ENCODE measurements around the gene ASB7. TPM values are rescaled to one million over a fixed set of nuclear protein-coding genes. Genes with fewer than 3 reads are reported as not detected.
"Not testable (repeated sequence)": the region's sequence is repeated elsewhere in the genome, so short reads cannot be mapped to it uniquely, and the experiment has no call there.

The ASB7 gene
- 11.4 and 12.6 TPM in 2 replicates for total RNA-seq (2014; rRNA removed; shearing (Covaris generic))

DNA sequence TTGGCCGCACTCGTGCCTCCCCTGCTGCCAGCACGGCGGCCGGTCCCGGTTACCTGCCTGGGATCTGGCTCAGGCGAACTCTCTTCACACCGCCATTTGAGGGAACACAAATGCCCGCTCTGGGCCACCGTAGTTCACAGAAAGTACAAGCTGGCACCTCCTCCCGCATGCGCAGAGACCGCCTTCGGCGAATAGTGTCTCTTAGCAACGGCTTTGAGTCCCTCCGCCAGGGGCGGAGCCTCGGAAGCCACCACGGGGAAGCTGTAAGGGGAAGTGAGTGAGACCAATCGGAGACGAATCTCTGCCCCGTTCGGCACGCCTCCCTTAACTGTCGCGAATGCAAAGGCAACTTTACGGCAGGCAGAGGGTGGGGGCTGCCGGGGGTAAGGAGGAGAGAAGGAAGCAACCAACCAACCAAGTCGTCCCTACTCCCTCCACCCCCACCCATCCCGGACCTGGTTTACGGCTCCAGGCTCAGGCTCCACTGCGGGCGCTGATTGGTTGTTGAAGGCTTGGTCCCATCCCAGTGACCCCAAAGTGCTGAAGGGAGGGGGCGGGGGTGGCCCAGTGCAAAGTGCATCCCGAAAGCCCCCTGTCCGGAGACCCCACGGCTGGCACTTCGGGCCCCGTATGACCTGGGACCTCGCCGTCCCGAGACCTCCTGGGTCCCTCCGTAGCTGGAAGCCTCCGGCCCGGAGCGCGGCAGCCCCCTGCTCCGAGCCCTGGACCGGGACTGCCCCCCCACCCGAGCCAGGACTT, at the start of gene ASB7, which contains the start of gene LINS1:
Gene ASB7, plus strand, starts transcription at position 526 of the 759 bp plus-strand sequence. CDS start 9,628 bp downstream, outside the sequence.
Gene LINS1, minus strand, starts transcription at position 121 of the 759 bp plus-strand sequence. CDS start 21,342 bp downstream, outside the sequence.
- peak; percentile 99 for DNase-seq (ENCODE audit: low spot score)

- no peak for DNase-seq (ENCODE audit: low spot score)
Observed at GRCh38 chr15:100553468-100553867, 48.9 kb upstream of the ASB7 start.

GRCh38 chr15:100558771-100559254, 43.6 kb upstream of the ASB7 start:
- no peak for DNase-seq (ENCODE audit: low spot score)

GRCh38 chr15:100559330-100559729, 43.1 kb upstream of the ASB7 start:
- no peak for DNase-seq (ENCODE audit: low spot score)

DNA sequence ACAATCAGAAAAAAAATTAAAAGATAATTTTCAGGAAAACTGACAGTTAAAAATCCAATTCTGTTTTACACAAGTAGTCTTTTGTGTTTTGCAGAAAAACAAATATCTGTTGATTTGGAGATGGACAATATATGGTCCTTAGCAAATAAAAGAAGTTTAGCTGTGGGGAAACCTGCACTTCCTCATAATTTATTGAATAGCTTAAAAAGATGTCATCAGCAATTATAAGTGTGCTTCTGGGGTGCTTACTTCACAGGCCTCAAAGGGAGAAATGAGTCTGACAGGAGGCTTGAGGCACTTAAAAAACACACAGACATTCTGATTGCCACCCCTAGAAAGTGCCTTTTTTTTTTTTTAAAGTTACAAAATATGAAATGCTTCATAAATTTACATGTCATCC, 42.1 kb upstream of the ASB7 start:
- DNase-seq (ENCODE audit: low spot score): no peak

DNA sequence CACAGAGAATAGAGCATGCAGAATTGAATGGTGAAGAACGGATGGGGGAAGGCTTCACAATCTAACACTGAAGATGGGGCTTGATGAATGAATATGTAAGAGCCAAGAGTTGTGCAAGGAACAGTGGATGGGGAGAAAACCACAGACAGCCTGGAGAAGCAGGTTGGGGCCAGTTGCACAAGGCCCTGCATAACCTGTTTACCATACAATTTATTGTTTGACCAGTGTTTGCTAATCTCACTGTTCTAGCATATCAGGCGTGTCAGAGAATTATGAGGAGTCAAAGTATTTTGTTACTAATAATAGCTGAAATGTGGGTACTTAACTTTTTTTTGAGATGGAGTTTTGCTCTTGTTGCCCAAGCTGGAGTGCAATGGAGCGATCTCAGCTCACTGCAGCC, 36.8 kb upstream of the ASB7 start:
- no peak for DNase-seq (ENCODE audit: low spot score)

- DNase-seq (ENCODE audit: low spot score): no peak
Observed at GRCh38 chr15:100566850-100567628, 35.4 kb upstream of the ASB7 start.

GRCh38 chr15:100569391-100569790, 33.0 kb upstream of the ASB7 start:
- DNase-seq (ENCODE audit: low spot score): no peak

GRCh38 chr15:100570275-100570674, 32.1 kb upstream of the ASB7 start:
- no peak for DNase-seq (ENCODE audit: low spot score)

DNA sequence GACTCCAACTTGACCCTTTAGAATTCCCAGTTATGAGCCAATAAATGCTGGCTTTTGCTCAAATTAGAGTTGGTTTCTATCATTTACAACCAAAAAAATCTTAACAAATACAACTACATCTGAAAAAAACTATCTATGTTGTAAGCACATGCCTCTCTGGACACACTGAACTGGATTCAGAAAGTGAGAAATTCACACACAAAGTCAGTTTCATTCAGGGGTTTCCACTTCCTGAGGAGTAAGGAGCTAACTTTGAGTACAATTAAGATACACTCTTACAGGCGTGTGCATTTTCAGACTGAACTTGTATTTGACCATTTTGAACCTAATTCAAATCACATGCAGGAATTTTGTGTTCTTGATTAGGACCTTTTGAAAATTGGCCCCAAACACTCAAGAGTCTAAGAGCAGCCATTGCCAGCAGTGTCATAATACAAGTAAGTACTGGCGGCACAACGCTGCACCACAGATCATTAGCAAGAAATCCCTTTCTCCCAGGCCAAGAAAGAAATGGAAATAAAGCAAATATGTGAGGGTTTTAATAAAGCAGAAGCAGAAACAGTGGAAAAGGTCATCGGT, 31.6 kb upstream of the ASB7 start:
- DNase-seq (ENCODE audit: low spot score): no peak

DNA sequence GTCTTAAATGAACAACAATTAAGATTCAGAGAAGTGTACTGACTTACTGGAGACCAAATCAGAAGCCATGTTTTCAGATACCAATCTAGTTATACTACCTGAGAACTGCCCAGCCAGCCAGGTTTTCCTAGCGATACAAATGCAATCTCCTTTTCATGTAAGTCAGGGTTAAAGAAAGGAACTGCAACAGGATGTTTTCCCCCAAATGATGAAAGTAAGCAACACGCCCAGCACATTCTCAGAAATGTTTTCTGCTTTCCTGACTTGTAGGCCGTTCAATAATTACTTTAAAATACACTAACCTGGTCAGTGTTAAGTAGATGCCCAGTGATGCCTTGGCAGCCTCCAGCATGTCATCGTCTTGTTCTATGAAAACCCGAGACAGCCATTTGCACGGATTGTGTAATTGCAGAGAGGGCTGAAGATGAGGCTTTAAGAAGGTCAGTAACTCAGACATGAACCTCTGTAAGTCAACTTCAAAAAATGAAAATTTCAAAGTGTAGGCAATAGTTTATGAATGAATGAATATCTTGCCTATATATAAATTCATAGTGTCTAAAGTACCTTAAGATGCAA, 30.7 kb upstream of the ASB7 start:
- DNase-seq (ENCODE audit: low spot score): no peak

GRCh38 chr15:100572362-100572983, 29.9 kb upstream of the ASB7 start:
- no peak for DNase-seq (ENCODE audit: low spot score)

DNA sequence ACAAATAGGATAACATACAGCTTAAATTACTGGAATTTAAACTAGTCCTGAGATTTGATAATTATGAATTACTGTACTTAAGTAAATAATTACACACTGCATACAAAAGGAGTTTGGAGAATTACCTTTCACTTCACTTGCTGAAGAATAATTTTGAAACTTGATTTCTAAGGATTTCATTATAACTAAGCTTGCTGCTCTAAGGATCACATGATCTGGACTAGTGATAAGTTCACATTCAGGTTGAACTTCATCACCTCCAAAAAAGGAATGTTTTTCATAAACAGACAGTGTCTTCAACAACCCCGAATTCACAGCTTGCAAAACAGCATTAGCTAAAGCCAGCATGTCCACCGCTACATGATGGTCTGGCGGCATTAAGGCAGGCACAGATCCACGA, 28.9 kb upstream of the ASB7 start:
- no peak for DNase-seq (ENCODE audit: low spot score)

- DNase-seq (ENCODE audit: low spot score): no peak
Observed at GRCh38 chr15:100580414-100580813, 22.0 kb upstream of the ASB7 start.

GRCh38 chr15:100588638-100589242, 13.6 kb upstream of the ASB7 start:
- DNase-seq (ENCODE audit: low spot score): no peak

- DNase-seq (ENCODE audit: low spot score): not testable (repeated sequence)
Observed at GRCh38 chr15:100591163-100591562, 11.2 kb upstream of the ASB7 start.

- DNase-seq (ENCODE audit: low spot score): no peak
Observed at GRCh38 chr15:100591835-100592234, 10.6 kb upstream of the ASB7 start.

DNA sequence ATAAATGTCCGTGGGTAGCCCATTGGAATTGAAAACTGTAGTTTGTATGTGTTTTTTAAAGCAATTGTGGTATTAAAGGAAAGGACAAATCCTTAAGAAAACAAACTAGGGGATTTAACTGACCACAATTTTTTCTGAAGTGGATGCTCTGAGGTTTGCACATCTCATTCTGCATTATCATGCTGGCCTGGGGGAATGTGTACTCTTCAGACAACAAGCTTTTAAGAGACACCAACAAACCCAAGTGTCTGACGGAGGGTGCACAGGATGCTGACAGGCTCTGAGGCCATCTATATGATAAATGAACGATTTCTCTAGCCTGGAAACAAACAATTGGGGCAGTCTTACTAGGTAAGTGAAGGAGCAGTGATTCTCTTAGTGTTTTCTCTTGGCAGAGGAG, 9.5 kb upstream of the ASB7 start:
- DNase-seq (ENCODE audit: low spot score): peak; percentile 64

DNA sequence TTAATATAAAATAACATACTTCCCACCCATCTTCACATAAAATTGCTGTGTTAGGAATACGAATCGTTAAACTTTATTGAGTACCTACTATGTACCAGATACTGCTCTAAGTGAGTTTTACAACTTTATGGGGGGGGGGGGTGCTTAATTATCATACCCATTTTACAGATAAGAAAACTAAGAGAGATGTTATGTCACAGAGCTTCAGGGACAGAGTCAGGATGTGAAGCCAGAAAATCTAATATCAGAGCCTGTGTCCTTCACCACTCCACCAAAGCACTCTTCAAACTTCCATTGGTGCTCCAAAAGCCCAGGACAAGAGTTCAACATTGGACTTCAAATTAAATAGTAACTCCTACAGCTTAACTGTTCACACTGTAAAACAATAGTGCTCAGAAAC, 9.0 kb upstream of the ASB7 start:
- no peak for DNase-seq (ENCODE audit: low spot score)

DNA sequence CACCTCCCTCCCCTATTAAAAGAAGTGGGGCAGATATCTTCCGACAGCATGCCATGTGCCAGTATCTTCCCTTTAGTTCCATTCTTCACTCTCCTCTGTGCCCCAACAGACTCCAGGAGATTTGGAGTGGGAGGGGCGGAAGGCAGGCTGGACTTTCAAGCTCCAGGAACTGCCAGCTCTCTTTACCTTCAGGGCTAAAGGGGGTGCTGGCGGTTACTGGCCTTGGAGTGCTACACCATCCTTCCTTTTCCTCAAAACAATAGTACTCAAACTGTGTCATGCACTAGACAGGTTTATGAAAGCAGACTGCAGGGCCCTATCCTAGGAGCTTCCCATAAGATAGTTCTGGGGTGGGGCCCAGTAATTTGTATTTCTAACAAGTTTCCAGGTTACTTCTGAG, 6.4 kb upstream of the ASB7 start:
- no peak for DNase-seq (ENCODE audit: low spot score)

GRCh38 chr15:100596792-100597191, 5.6 kb upstream of the ASB7 start:
- no peak for DNase-seq (ENCODE audit: low spot score)
